Thyroid gland (tissue), 4 donors: ENCODE data around the gene CALM1.

Experiments used
- POLR2A ChIP-seq, 2 donors: fragments of 450-650 bp; IDR thresholded peaks; one replicate each; pipeline ENCODE4 v1.6.1; 2017; ENCODE audit warnings: antibody characterized with exemption in 2 of 2, mild to moderate bottlenecking in 2 of 2, moderate library complexity in 1 of 2
- TF ChIP-seq, protein P1 (sequence below), 6 experiments: fragments of 200-600 bp in 3 of 6; fragments of 450-650 bp in 3 of 6; sonication (generic) in 3 of 6; IDR thresholded peaks; one replicate each; pipeline ENCODE4 v1.5.1; 2016 to 2019; ENCODE audit warnings: antibody characterized with exemption in 6 of 6, mild to moderate bottlenecking in 2 of 6, inconsistent platforms in 1 of 6, moderate library complexity in 1 of 6

DNA sequence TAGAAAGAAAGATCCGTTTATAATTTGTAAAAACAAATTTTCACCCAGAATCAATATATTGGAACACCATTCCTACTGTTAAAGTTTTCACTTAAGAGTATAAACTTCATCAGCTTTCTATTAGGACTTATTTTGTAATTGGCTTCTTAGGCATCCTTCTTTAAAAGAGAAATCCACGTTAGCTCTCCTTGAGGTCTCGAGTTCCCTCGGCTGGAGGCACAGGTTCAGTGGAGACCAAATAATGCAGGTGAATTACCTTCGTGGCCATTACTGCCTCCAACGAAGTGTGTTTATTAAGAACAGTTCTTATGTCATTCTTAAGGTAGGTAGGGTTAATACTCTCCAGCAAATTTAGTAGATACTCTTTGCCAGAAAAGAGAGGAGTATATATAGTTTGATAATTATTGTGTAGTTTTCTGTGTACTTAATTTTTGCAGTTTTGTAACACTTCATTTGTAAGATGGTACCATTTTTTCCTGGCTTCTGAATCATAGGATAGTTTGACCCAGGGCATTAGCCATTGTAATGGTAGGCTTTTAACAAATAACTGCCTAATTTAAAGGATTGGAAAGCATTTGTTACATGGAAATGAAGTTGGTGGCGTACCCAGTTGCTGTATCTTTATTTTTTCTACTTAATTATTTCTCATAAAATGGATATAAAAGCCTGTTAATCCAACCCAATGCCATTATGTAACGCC is 2.2 kb downstream of the CALM1 start:
- TF ChIP-seq, protein P1, sequence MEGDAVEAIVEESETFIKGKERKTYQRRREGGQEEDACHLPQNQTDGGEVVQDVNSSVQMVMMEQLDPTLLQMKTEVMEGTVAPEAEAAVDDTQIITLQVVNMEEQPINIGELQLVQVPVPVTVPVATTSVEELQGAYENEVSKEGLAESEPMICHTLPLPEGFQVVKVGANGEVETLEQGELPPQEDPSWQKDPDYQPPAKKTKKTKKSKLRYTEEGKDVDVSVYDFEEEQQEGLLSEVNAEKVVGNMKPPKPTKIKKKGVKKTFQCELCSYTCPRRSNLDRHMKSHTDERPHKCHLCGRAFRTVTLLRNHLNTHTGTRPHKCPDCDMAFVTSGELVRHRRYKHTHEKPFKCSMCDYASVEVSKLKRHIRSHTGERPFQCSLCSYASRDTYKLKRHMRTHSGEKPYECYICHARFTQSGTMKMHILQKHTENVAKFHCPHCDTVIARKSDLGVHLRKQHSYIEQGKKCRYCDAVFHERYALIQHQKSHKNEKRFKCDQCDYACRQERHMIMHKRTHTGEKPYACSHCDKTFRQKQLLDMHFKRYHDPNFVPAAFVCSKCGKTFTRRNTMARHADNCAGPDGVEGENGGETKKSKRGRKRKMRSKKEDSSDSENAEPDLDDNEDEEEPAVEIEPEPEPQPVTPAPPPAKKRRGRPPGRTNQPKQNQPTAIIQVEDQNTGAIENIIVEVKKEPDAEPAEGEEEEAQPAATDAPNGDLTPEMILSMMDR (IDR thresholded peaks at IDR 0.05) = no peak
- no peak for TF ChIP-seq POLR2A (IDR thresholded peaks at IDR 0.05)
